GM21825 (cell line): Measurements from ENCODE around the gene TRABD2B.

Experiments
- ATAC-seq: cut with Tn5 transposase; IDR thresholded peaks from one replicate; pipeline ENCODE4 v1.9.1; 2021; ENCODE audit warnings: mild to moderate bottlenecking, moderate library complexity; ENCODE audit not compliant: unreplicated experiment

Gene TRABD2B

DNA sequence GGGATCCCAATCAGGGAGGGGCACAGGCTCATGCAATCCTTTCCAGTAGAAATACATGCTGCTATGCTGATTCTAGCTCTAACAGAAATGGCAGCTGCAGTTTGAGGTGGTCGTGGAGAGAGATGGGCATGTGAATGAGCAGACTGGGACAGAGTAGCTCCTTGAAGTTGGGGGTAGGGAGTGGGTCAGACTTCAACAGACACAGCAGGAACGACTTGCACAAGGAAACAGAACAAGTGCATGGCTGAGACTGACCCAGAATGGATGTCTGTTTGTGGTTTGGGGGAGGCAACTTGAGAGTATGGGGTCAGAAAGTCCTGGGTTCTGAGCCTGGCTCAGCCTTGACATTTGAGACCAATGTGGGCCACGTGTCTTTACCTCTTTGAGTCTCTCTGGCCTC, 25.1 kb upstream of the TRABD2B start:
- ATAC-seq = no peak

DNA sequence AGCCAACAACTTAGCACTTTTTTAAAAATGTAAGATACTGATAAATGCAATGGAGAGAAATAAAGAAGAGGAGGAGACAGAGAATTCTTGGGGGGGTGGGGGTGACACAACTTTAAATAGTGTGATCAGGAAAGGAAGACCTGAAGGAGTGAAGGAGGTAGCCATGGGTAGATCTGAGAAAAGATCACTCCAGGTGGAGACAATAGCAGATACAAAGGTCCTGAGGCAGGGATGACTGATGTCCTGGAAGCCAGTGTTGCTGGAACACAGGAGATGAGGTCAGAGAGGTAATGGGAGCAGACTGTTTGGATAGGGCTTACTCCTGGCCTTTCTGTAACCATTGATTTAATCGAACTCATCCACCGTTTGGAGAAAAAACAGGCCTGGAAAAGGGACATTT, 24.6 kb upstream of the TRABD2B start:
- no peak for ATAC-seq

DNA sequence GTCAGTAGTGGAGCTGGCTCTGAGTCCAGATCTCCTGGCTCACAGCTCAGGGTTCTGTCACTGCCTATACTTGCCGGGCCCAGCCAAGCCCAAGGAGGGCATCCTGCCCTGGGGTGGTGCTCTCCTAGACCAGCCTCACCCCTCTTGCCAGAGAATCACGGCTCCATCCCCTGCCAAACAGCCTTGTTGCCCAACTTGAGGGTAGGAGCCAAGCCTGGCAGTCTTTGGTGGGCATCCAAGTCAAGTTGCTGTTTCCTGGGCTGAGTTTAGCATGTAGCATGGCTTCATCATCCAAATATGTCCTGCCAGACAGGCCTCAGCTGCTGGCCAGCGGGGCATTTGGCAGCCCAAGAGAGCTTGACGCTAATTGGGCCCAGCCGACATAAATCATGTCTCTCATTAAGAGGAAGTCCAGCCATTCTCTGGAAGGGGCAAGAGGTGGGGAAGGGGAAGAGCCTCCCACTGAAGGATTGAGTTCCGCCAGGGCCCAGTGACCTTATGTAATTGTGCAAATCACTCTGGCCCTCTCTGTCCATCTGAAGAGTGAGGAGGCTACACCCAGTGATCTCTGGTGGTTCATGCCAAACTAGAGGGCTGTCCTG, 22.6 kb upstream of the TRABD2B start:
- ATAC-seq = no peak

DNA sequence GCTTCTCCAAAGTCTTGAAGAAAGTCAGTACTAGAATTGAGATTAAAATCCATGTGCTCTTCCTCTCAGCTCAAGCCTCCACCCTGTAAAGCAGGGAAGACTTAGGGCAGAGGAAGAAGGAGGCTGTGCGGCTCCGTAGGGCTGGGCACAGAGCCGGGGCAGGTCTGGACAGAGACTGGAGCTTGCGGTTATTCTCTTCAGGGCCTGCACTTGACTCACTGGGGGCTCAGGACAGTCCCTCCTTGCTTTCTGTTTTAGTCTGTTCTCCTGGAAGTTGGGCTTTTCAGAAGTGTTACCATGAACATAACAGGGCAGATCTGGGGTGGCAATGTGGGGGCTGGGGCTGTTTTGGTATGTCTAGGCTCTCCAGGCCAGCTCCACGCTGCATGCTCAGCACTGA, 21.6 kb upstream of the TRABD2B start:
- no peak for ATAC-seq

DNA sequence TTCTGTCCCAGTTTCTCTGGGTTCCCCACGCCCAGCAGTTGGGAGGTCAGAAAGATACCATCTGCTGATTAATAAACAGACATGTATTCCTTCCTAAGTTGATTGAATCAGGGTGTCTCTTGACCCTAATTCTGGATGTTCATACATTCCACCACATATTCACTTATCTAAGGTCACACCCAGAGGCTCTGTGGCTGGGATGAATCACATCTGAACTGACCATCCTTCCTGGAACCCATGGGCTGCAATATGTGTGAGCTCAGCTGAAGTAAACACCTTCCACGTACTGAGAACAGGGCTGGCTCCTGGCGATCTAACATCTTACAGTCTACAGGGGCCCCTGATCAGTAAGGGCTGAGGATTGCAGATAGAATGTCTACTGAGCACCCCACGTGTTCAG, 20.5 kb upstream of the TRABD2B start:
- ATAC-seq = no peak

DNA sequence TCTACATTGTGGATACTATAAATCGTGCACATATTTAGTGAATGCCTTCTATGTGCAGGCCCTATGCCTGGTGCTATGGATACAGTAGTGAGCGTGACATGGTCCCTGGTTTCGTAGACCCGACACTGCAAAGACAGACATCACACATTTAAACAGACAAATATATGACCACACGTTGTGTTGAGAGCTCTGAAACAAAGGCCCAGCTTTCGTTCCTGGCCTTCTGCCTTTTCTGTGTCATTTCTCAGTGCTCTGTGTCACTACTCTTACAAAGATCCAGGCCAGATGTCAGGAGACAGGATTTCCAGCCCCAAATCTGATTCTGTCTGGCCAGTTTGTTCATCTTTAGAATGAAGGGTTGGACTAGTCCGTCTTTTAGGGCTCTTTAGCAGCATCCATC, 19.3 kb upstream of the TRABD2B start:
- ATAC-seq = no peak

DNA sequence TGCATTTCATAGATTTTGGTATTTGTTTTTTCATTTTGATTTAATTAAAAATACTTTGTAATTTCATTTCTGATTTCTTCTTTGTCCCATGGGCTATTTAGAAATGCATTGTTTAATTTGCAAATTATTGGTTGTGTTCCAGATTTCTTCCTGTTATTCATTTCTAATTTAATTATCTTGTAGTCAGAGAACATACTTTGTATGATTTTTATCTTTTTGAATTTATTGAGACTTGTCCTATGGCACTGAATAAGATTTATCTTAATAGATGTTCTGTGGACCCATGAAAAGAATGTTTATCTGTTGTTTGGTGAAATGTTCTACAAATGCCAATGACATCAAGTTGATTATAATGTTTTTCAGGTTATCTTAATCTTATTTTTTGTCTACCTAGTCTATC, 16.1 kb upstream of the TRABD2B start:
- ATAC-seq = no peak

DNA sequence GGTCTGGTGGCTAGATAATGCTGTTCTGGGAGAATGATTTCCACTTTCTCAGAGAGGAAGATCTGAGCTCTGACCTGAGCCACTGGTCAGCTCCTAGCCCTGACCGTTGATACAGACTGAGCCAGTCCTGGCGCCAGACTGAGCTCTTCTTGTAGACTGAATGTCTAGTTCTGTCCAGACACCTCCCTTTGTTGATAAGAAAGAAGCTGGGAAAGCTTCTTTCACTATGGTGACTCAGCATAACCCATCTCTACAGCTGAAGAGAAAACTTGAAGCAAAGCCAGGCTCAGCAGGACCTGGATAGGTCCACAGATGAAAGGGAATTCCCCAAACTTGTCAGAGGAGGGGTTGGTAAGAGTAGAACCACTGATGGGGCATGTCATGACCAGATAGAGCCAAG, 9.9 kb upstream of the TRABD2B start:
- no peak for ATAC-seq

DNA sequence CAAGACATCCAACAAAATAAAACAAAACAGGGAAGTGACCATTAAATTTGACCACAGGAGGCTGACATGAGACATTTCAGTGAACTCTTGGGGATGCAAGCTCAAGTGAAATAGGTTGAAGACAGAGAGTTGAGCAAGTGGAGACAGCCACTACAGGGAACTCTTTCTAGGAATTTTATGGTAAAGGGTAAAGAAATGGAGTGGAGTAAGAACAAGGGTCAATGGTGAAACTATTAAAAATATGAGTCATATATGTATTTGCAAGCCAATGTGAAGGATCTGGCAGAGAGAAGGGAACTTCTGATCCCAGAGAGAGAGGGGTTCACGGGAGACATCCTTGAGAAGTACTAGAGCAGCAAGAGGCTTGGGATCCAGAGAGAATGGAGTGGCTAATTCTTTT, 9.1 kb upstream of the TRABD2B start:
- ATAC-seq = no peak

DNA sequence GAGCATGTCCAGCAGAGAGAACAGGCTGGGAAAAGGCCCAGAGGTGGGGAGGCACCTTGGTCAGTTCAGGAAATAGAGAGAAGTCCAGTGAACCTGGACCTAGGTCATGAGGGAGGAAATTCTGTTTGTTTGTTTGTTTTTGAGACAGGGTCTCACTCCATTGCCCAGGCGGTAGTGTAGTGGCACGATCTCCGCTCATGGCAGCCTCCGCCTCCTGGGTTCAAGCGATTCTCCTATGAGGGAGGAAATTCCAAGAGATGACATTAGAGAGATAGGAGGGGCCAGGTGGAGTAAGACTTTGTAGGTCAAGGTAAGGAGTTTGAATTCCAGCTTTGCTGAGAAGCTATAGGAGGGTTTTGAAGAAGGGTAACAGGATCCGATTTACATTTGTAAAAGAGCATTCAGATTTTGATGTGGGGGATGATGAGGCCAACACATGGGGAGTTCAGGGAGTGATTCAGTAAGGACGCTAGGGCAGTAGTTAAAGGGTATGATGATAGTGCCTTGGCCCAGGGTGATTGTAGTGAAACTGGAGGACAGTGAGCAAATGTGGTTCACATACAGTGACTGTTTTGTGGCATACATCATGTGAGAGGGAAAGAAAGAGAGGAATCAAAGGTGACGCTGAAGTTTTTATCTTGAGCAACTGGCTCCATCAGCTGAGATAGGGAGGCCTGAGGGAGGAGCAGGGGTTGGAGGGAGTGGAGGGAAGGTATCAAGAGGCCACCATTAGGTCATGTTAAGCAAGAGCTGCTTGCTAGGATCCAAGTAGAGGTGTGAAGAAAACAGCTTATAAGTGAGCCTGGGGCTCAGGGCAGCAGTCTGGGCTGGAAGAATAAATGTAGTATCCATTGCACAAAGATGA, 8.3 kb upstream of the TRABD2B start:
- no peak for ATAC-seq

DNA sequence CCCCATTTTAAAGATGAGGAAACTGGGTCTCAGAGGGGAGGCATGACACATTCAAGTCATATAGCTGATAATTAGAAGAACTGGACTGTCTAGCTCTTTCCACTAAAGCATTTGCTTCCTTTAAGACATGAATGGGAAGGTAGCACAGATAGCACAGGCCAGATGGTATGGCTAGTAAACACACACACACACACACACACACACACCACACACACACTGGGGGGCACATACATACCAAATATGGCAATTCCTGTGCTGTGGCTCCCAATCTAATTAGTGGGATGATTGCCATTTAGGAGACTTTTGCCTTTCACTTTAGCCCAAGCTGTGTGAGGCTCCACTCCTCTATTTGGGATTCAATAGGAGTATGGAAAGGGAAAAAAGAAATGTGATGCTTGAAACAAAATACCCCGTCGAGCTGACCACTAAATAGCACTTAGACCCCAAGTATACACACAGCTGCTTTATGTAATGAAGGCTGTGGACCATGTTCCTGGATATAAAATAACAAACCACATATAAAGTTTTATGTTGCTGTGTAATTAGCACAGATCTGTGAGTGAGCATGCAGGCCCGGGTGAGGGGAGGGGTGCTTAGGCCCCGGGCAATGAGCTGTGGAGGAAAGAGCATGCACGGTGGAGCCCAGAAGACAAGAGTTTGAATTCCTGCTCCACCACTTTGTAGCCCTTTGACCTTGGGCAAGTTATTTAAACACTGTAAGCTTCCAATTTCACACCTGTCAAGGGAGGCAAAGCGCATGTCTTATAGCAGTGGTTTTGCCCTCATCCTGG, 6.8 kb upstream of the TRABD2B start:
- ATAC-seq = no peak

DNA sequence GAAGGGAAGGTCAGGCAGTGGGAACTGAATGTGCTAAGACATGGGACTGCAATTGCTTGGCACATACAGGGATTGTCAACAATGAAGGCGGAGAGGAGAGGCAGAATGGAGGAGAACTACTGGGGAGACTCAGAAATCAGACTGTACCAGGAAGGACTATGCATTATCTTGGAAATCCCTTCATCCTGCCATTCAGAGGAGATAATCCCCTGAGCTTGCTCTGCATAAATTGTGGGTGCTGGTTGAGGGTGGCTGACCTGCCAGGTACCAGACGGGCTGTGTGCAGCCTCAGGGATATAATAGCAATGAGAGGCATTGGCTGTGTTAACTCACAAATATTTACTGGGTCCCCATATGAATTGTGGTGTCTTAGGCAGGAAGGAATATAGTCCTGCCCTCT, 5.0 kb upstream of the TRABD2B start:
- ATAC-seq = no peak

DNA sequence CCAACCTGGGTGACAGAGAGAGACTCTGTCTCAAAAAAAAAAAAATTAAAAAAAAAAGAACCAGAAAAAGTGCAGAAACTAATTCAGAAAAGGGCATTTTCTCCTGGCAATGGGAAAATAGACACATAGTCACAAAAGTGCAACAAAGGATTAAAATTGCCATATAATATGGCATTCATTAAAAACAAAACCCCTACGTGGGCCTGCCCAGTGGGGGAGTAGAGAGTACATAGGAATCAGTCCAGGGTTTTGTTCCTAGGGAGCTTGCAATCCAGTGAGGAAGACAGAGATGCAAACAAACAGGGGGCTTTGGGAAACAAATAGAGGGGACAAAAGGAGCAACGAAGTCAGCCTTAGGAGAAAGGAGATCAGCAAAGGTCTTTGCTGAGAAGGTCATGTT, 4.5 kb upstream of the TRABD2B start:
- ATAC-seq = no peak

DNA sequence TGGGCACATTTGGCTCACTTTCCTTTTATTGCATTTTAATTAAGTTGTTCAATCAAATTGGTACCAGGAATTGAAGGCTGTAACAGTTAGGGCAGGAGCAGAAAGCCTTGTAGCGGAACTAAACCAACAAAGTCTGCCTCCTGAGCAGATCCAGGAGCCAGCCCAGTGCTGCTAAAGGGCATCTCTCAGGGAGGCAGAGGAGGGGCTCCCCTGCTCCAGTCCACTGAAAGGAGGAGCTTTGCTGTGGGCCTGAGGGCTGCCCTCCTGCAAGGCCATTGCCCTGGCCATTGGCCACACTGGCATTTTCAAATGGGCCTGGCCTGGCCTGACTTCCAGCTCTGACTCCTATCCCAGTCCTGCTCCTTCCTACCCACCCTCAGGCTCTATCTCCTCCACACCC, 3.7 kb upstream of the TRABD2B start:
- ATAC-seq = no peak

DNA sequence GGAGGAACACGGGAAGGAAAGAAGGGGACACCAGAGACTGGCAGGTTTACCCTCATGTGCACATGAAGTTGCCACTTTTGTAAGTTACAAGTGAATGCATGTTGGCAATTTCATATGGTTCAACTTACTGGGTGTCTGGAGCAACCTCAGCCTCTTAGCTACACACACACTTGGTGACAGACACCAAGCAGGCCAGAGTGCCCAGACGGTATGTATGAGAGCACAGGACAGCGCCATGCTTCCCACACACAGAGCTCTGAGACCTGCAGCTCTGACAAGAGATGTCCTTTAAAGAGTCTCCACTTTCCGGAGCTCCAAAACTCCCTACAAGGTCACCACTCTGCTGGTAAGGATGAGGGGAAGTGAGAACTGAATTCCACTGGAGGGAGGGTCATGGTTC, 1.9 kb upstream of the TRABD2B start:
- ATAC-seq = no peak

DNA sequence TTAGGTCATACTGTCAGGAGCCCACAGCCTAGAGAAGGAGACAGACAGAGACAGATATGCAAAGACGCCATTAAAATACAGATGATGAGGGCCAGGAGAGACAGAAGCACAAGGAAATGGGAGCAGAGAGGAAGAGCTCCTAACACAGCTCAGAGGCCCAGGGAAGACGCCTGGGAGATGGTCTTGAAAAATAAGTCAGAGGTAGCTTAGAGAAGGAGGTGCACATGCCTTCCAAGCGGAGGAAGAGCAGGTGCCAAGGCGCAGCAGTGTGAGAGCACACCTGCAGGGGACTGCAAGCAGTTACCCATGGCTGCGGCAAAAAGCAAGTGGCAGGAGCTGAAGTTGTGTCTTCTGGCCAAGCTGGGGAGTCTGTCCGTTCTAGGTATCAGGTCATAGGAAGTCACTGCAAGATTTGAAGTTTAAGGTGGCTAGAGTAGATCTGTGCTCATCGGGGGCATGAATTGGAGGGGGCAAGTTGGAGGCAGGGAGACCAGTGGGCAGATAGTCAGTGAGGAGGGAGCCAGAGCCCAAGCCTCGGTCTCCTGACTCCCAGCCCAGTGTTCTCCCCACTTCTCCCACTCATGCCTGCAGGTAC, 1.3 kb upstream of the TRABD2B start:
- ATAC-seq = no peak

DNA sequence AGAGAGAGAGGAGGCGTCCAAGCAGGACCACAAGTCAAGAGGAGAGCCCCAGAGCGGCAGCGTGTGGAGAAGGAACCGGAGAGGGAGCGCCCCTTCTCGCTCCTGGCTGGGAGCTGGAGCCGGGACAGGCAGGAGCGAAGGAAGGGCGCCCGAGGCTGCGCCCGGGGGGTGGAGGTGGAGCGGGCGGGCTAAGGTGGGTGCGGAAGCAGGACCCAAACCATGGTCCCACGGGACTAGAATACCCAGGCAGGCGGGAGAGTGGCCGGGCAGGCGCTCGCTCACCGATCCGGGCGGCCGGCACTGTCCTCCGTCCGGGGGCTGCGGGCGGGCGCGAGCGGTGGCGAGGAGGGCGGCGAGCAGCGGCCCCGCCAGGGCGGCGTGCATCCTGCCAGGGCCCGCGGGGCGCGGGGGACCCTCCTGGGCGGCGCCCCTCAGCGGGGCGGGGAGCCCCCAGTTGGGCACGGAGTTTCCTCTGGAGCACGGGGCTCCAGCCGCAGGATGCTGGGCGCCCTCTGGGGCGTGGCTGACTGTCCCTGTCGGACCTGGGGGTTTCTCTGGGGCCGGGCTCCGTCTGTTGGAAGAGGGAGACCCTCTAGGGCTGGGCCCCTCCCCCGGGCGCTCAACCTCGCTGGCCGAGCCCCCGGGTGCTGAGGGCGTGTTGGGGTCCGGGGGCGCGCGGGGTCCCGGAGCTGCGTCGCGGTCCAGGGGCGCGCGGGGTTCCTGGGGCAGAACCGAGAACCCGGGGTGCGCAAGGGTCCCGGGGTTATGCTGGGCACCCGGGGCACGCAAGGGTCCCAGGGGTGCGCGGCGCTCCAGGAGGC, 569 bp downstream of the TRABD2B start:
- ATAC-seq = no peak

DNA sequence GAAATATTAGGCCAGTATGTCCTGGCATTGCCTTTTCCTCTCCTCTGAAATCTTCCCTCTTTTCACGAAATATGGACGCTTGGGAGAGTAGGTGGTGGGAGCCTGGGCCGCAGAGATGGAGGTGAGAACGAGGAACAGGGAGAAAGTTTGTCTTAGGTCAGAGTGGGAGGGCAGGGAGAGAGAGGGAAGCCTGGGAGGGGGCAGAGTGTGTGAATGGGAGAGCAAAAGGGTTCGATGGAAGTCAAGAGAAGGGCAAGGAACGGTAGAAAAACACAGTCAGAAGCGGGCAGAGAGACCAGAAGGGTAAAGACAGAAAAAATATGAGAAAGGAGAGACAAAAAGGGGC, 1.2 kb downstream of the TRABD2B start:
- no peak for ATAC-seq

DNA sequence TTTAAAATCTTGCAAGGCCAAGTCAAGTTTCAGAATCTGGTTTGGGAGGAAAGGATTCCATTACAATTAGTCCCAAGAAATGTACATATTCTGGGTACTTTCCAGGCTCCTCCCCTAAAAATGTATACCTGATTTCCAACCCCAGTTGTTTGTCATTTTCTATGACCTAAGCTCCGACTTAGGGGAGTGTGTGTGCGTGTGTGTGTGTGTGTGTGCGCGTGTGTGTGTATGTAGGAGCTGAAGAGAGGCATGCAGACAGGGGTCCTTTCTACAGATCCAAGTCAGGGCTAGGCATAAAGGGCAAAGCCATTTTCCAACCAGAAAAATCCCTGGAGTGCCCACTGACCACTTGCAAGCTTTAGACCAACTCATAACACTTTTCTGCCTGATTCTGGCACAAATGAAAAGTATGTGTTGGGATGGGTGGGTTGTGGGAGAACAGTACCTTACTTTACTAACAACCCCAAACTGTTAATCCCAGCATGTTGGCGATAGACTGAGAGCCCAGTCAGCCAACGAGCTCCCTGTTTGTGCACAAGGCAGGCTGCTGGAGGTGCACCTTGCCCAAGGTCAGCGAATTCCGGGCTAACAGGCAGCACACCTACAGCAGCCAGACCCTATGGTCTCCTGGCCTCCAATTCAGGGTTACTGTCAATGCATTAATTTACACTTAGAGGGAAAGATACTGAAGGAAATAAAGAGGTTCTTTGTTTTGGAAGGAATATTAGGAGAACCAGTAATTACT, 1.7 kb downstream of the TRABD2B start:
- no peak for ATAC-seq
